ENCODE measurements around the gene TNRC6B.
A peak's percentile ranks its signal among the peaks of the same experiment; 100 is the strongest.
"Not testable (repeated sequence)": the region's sequence is repeated elsewhere in the genome, so short reads cannot be mapped to it uniquely, and the experiment has no call there.

The TNRC6B gene

GRCh38 chr22:40213478-40213877, 35.8 kb downstream of the TNRC6B start:
- no peak for DNase-seq (ENCODE audit: low spot score)

DNA sequence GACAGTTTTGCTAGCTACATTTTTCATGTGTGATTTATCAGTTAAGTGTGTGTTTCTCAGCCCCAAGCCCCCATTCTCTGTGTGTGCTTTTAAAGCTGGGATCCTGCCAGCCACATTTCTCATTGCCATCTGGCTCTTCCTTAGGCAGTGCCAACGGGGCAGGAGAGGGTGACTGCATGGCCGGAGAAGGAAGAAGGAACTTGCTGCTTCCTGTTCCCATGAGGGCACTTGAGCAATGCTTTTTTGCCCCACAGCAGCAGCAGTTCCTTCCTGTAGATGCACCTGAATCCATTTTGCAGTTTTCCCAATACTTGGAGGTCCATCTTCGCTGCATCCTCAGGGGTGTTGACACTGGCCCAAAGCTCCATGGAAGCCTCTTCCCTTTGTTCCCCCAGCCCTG, 37.5 kb downstream of the TNRC6B start:
- no peak for DNase-seq (ENCODE audit: low spot score)

GRCh38 chr22:40216041-40216756, 38.5 kb downstream of the TNRC6B start:
- no peak for DNase-seq (ENCODE audit: low spot score)

DNA sequence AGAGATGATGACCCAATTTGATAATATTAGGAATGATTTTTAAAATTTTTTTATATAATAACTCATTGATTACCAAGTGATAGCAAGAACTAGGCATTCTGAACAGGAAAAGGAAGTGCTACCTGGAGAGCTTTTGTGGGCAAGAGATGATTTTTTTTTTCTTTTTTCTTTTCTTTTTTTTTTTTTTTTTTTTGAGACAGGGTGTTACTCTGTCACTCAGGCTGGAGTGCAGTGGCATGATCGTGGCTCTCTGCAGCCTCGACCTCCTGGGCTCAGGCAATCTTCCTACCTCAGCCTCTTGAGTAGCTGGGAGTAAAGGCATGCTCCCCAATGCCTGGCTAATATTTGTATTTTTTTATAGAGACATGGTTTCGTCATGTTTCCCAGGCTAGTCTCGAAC, 40.4 kb downstream of the TNRC6B start:
- DNase-seq (ENCODE audit: low spot score), result no peak

DNA sequence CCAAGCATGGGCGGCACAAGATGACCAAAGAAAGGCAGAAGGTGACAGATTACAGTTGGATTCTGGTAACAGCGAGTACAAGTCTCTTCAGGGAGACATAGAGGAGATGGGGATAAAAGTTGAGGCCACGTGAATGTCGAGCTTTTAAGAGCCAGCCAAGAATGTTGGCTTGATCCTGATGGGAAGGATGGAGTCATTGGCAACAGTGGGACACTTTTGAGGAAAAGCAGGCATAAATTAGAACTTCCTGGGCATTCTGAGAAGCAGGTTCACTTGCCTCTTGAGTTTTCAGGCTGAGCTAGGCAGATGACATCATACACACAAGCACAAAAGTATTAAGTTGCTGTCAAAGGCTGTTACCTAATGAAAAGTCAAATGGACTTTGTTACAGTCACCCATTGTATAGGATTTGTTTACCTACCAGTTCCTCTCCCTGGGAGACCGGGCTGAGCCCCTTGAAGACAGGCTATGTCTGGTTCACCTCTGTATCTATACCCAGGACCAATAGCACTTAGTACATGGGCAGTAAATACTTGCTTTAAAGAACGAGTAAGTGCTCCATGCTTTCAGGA, 41.1 kb downstream of the TNRC6B start:
- DNase-seq (ENCODE audit: low spot score), result no peak

DNA sequence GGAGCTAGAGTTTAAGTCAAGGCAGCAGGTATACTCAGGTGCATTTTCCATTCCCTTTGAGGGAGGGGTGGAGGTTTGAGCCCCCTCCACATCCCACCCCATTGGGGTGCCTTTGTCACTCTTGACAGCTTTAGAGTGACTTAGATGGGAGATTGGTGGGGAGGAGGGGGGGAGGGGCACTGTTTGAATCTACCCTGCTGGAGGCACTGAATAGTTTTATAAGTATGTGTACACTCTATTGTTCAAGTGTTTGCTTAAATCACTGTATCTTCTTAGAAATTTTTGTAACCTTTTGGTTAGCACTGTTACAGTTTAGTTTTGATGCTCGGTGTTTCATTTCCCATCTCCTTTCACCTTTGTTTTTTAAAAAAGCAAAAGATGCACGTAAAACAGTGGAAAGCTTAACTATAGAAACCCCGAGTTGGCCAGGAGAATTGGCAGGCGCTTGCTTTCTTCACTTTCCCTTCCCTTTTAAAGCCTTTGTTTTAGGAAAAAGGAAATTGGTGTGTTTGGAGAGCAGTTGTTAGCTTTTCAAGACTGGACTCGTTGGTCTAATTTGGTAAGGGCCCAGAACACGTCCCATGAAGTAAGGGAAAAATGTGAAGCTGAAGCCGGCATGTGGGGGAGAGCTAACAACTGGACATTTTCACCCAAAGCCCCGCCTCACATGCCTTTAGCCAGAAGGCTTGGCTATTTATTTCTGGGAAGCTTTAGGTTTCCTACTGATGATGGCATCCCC, 42.8 kb downstream of the TNRC6B start:
- no peak for DNase-seq (ENCODE audit: low spot score)

DNA sequence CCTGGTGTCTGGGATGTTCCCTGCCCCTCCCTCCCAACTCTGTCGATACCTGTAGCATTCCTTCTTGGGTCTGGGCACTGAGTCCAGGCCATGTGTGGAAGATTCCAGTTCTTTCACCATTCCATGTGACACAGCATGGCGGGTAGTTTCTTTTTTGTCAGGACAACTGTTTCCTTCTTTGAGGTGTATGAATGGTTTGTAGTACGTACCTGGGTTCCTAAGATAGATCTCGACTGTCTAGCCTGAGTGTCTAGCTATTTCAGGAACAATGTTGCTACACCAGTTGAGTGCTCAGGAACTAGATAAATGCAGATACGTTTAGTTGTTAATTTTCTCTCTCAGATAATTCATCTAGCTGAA, 43.3 kb downstream of the TNRC6B start:
- no peak for DNase-seq (ENCODE audit: low spot score)

- not testable (repeated sequence) for DNase-seq (ENCODE audit: low spot score)
These were observed 45.3 kb downstream of the TNRC6B start for GRCh38 chr22:40222979-40223378.

DNA sequence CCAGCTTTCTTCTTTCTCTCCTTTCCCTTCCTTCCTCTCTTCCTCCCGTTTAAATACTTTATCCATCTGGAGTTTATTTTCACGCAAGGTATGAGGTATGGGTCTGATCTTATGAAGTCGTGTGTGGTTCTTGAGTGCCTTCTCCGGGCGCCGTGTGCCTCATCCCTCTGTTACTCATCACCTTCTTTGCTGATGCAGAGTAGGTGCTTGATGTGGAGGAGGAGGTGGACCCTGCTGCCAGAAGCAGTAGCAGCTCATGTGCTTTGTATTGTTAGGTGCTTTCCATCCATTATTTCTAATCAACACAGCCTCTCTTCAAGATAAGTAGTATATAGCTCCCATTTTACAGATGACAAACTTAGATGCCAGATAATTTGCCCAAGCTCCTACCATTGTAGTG, 47.0 kb downstream of the TNRC6B start:
- DNase-seq (ENCODE audit: low spot score), result no peak

GRCh38 chr22:40226620-40227019, 48.9 kb downstream of the TNRC6B start:
- no peak for DNase-seq (ENCODE audit: low spot score)

- no peak for DNase-seq (ENCODE audit: low spot score)
These were observed 54.0 kb downstream of the TNRC6B start for GRCh38 chr22:40231618-40232313.

DNA sequence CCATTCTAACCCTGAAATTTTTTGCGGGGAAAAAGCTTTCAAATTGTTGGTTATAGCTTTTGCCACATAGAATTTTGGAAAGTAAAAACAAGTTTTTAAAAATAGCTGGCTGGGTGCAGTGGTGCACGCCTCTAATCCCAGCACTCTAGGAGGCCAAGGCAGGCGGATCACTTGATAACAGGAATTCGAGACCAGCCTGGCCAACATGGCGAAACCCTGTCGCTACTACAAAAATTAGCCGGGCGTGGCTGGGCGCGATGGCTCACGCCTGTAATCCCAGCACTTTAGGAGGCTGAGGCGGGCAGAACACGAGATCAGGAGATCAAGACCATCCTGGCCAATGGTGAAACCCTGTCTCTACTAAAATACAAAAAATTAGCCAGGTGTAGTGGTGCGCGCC, 54.9 kb downstream of the TNRC6B start:
- DNase-seq (ENCODE audit: low spot score), result no peak

GRCh38 chr22:40233886-40234285, 56.2 kb downstream of the TNRC6B start:
- no peak for DNase-seq (ENCODE audit: low spot score)

DNA sequence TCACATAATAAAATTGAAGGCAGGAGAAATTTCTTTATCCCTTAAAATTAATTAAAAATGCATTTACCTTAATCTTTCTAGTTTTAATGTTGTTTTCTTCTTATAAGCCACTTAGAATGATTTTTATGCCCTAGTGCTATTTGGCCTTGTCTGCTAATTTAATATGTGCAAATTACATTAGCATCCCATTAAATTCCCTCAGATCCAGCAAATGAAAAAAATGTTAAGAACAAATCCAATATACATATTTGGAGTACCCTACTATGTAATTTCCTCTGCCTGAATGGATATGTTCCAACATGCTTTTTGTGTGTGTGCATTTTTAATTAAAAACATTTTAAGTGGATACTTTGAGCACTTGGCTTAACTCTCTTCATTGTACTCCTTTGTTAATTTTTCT, 56.9 kb downstream of the TNRC6B start:
- DNase-seq (ENCODE audit: low spot score), result no peak

DNA sequence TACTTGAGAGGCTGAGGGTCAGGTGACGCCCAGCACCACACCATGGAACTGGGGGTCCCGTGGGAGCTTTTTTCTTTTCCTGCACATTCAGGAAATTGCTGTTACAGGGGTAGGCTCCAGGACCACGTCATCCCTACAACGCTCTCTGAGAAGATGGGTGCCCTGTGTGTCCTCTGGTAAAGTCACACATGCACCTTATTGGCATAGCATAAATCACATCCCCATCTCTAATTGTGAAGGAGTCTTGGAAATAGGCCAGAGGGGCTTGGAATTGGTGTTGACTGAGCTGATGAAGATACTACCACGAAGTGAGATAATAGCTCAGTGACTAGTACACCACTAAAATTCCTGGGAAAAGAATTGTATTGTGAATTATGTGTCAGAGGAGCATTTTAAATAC, 57.6 kb downstream of the TNRC6B start:
- no peak for DNase-seq (ENCODE audit: low spot score)

- DNase-seq (ENCODE audit: low spot score), result peak; percentile 33
These were observed 58.5 kb downstream of the TNRC6B start for GRCh38 chr22:40236131-40236665.

DNA sequence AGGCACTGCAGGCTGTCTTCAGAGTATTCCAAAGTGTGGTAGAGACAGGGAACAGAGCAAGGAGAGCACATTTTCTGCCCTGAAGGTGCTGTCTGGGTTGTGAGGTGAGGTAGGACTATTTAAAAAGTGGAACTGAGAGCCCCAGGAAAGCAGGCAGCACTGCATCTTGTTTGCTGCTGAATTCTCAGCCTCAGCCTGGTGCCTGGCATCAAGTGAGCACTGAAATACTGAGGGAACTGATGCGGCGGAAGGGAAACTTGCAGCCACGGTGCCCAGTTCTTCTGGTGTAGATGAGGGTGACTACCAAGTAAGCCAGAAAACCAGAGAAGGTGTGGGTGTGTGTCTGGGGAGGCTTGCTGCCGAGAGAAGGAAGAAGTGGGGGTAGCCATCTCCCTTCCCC, 59.5 kb downstream of the TNRC6B start:
- no peak for DNase-seq (ENCODE audit: low spot score)

DNA sequence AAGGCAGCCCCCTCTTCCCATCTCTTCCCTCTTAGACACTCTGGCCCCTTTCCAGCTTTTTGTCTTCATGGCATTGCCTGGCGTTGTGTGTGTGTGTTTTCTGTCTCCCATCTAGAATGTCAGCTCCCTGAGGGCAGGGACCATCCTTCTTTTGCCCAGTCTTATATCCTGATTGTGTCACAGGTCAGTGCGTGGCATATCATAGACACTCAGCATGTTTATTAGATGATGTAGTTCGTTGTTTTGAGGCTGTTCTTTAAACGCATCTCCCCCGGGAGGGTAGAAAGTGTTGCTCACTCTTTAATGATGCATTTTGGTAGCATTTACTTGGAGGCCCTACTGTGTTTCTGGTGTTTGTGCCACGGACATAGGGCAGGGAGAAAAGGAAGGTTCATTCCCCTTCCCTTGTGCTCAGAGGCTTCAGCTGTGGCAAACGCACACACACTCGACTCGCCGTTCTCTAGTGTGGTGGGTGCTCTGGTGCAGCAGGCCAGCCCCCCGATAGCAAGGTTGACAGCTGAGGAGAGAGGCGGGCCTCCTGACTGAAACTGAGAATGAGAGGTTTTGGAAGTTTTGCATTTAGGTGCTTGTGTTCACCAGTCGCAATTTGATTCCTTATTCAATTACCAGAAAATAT, 60.2 kb downstream of the TNRC6B start:
- no peak for DNase-seq (ENCODE audit: low spot score)

DNA sequence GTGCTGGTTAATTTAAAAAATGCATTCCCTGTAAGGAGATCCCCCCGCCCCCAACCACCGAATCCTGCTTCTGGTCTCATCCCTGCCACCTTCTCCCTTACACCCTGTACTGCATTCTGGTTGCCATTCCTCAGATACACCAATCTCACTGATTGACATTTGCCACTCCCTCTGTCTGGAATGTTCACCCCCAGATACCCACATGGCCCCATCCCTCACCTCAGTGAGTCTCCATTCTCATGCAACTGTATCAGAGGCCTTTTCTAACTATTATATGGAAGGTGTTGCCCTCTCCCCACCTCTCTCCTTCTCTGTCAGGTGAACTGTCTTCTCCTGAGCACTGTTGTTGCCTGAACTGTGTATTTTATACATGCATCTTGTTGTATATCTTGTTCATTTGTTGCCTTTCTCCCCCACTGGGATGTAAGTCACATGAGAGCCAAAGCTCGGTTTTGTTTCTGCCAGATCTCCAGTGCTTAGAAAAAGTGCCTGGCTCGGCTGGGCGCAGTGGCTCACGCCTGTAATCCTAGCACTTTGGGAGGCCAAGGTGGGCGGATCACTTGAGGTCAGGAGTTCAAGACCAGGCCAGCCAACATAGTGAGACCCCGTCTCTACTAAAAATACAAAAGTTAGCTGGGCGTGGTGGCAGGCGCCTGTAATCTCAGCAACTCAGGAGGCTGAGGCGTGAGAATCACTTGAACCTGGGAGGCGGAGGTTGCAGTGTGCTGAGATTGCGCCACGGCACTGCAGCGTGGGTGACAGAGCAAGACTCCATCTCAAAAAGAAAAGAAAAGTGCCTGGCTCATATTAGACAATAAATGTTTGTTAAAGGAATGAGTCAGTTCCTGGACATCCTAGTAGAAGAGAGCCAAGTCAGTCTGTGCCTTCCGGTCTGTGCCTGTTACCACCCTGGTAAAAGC, 61.0 kb downstream of the TNRC6B start:
- no peak for DNase-seq (ENCODE audit: low spot score)

DNA sequence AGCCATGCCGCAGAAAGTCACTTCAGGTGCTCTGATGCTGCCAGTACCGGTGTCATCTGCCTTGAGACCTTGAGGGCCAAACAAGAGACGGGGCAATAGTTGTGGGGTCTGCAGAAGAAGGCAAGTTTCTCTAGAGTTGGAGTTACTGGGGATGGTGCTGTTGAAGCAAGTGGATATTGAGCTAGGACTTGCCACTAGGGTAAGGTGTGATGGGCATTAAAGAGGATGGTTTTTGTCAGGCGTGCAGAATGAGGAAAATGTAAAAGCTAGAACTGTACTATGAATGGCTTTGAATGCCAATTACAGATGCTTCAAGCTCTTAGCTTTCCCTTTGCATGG, 61.6 kb downstream of the TNRC6B start:
- DNase-seq (ENCODE audit: low spot score), result no peak

GRCh38 chr22:40240160-40240559, 62.4 kb downstream of the TNRC6B start:
- DNase-seq (ENCODE audit: low spot score), result no peak

Data from LoVo (cell line).